DMS153 treated with DMSO at 0.1 percent for 48 hours (cell line): ENCODE measurements around the gene SLC13A2.

Source experiments
- DNase-seq: peaks from one replicate; lab custom pipeline; 2025; ENCODE audit not compliant: unreplicated experiment; lab: John Stamatoyannopoulos, UW

Gene SLC13A2

GRCh38 chr17:28470266-28470913 lies 3.1 kb upstream of the SLC13A2 start:
- DNase-seq, result no peak

- DNase-seq, result no peak
These were observed 2.5 kb upstream of the SLC13A2 start for GRCh38 chr17:28470914-28471366.

GRCh38 chr17:28471531-28472342 lies 1.7 kb upstream of the SLC13A2 start:
- DNase-seq, result no peak

- DNase-seq, result no peak
These were observed 460 bp upstream of the SLC13A2 start for GRCh38 chr17:28472871-28473497.

- no peak for DNase-seq
These were observed 677 bp downstream of the SLC13A2 start for GRCh38 chr17:28474111-28474531.

GRCh38 chr17:28475151-28475900 lies 1.9 kb downstream of the SLC13A2 start:
- DNase-seq, result no peak

- DNase-seq, result no peak
These were observed 2.8 kb downstream of the SLC13A2 start for GRCh38 chr17:28476076-28476865.

GRCh38 chr17:28477928-28478327 lies 4.5 kb downstream of the SLC13A2 start:
- DNase-seq, result no peak

GRCh38 chr17:28478712-28479615 lies 5.5 kb downstream of the SLC13A2 start:
- DNase-seq, result no peak

- DNase-seq, result no peak
These were observed 6.8 kb downstream of the SLC13A2 start for GRCh38 chr17:28480278-28480677.

- no peak for DNase-seq
These were observed 7.5 kb downstream of the SLC13A2 start for GRCh38 chr17:28480799-28481571.

- no peak for DNase-seq
These were observed 9.2 kb downstream of the SLC13A2 start for GRCh38 chr17:28482551-28483199.

- DNase-seq, result no peak
These were observed 10.9 kb downstream of the SLC13A2 start for GRCh38 chr17:28484296-28484695.

- DNase-seq, result no peak
These were observed 11.6 kb downstream of the SLC13A2 start for GRCh38 chr17:28485049-28485448.

GRCh38 chr17:28487881-28488532 lies 14.6 kb downstream of the SLC13A2 start:
- no peak for DNase-seq

- no peak for DNase-seq
These were observed 15.3 kb downstream of the SLC13A2 start for GRCh38 chr17:28488533-28489276.

GRCh38 chr17:28491286-28491685 lies 17.8 kb downstream of the SLC13A2 start:
- DNase-seq, result no peak
